Esophagus squamous epithelium (tissue), 4 donors: ENCODE data around the gene GATB.

Experiments used
- POLR2A ChIP-seq, 4 donors: fragments of 450-650 bp; IDR thresholded peaks; one replicate each; pipeline ENCODE4 v1.6.1; 2017; ENCODE audit warnings: antibody characterized with exemption in 4 of 4, mild to moderate bottlenecking in 4 of 4, moderate library complexity in 3 of 4
- TF ChIP-seq, protein P1 (sequence below), 6 experiments: fragments of 450-650 bp in 4 of 6; fragments of 200-600 bp in 2 of 6; sonication (generic) in 2 of 6; IDR thresholded peaks; one replicate each; pipeline ENCODE4 v1.5.1; 2016 to 2019; ENCODE audit warnings: antibody characterized with exemption in 6 of 6, mild to moderate bottlenecking in 4 of 6, moderate library complexity in 4 of 6

GRCh38 chr4:151786158-151786495 lies 25.3 kb upstream of the GATB start:
- TF ChIP-seq POLR2A (IDR thresholded peaks at IDR 0.05) = no peak
- TF ChIP-seq, protein P1, sequence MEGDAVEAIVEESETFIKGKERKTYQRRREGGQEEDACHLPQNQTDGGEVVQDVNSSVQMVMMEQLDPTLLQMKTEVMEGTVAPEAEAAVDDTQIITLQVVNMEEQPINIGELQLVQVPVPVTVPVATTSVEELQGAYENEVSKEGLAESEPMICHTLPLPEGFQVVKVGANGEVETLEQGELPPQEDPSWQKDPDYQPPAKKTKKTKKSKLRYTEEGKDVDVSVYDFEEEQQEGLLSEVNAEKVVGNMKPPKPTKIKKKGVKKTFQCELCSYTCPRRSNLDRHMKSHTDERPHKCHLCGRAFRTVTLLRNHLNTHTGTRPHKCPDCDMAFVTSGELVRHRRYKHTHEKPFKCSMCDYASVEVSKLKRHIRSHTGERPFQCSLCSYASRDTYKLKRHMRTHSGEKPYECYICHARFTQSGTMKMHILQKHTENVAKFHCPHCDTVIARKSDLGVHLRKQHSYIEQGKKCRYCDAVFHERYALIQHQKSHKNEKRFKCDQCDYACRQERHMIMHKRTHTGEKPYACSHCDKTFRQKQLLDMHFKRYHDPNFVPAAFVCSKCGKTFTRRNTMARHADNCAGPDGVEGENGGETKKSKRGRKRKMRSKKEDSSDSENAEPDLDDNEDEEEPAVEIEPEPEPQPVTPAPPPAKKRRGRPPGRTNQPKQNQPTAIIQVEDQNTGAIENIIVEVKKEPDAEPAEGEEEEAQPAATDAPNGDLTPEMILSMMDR (IDR thresholded peaks at IDR 0.05) = no peak
